ENCODE data around the gene MAP3K2. TPM values are rescaled to one million over a fixed set of nuclear protein-coding genes. Genes with fewer than 3 reads are reported as not detected.

MAP3K2 gene
- total and polyA plus RNA-seq, 4 donors, result 5.9 to 46.2 (median 17.0) TPM

GRCh38 chr2:127357591-127357990, 30.2 kb downstream of the MAP3K2 start:
- Histone ChIP-seq H3K27ac (ENCODE audit: low read depth in 1 of 2, low read length in 2 of 2) (no peak overlapping the region), H3K4me1 (ENCODE audit: control insufficient read depth in 4 of 4, insufficient read depth in 4 of 4, low read length in 3 of 4) (peaks cover 9 to 21% (median 15%) of the 10 kb centered on the region in 4 donors), H3K27me3 (ENCODE audit: control insufficient read depth in 4 of 4, insufficient read depth in 4 of 4, low read length in 3 of 4) (no peaks in the 10 kb centered on the region), H3K9ac (ENCODE audit: low read depth in 1 of 2, low read length in 2 of 2) (no peak overlapping the region), H3K4me3 (ENCODE audit: low read depth in 1 of 3, low read length in 3 of 3) (no peak overlapping the region), H3K9me3 (ENCODE audit: control insufficient read depth in 4 of 4, low read length in 3 of 4) (no peaks in the 10 kb centered on the region), H3K36me3 (ENCODE audit: control insufficient read depth in 4 of 4, insufficient read depth in 3 of 4, low read depth in 1 of 4, low read length in 3 of 4) (no peaks in the 10 kb centered on the region)
- no peak for TF ChIP-seq HNF4G (IDR thresholded peaks at IDR 0.05)
- TF ChIP-seq GABPA (IDR thresholded peaks at IDR 0.05 in 1 of 2, conservative IDR thresholded peaks at IDR 0.05 in 1 of 2), result no peak
- TF ChIP-seq, protein P1, sequence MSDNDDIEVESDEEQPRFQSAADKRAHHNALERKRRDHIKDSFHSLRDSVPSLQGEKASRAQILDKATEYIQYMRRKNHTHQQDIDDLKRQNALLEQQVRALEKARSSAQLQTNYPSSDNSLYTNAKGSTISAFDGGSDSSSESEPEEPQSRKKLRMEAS (IDR thresholded peaks at IDR 0.05), result no peak
- TF ChIP-seq FOXA2 (IDR thresholded peaks at IDR 0.05), result no peak
- no peak for TF ChIP-seq ZBTB33 (IDR thresholded peaks at IDR 0.05)
- no peak for TF ChIP-seq FOXA1 (IDR thresholded peaks at IDR 0.05)
- TF ChIP-seq HNF4A (conservative IDR thresholded peaks at IDR 0.05), result no peak
- TF ChIP-seq NR2F2 (IDR thresholded peaks at IDR 0.05), result no peak
- no peak for TF ChIP-seq EGR1 (IDR thresholded peaks at IDR 0.05; ENCODE audit: low read depth in 2 of 2)
- TF ChIP-seq SP1 (IDR thresholded peaks at IDR 0.05), result no peak
- no peak for TF ChIP-seq RXRA (IDR thresholded peaks at IDR 0.05)
- TF ChIP-seq TAF1 (conservative IDR thresholded peaks at IDR 0.05), result no peak
- TF ChIP-seq RAD21 (IDR thresholded peaks at IDR 0.05), result no peak
- no peak for TF ChIP-seq YY1 (IDR thresholded peaks at IDR 0.05)
- TF ChIP-seq, protein P2, sequence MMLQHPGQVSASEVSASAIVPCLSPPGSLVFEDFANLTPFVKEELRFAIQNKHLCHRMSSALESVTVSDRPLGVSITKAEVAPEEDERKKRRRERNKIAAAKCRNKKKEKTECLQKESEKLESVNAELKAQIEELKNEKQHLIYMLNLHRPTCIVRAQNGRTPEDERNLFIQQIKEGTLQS (IDR thresholded peaks at IDR 0.05), result no peak
- TF ChIP-seq CTCF (IDR thresholded peaks at IDR 0.05; ENCODE audit: low read depth, low read length, missing input control), result no peak
- TF ChIP-seq REST (IDR thresholded peaks at IDR 0.05), result no peak
- no peak for TF ChIP-seq JUND (IDR thresholded peaks at IDR 0.05)
- DNase-seq (ENCODE audit: low spot score), result no peak

All from liver (tissue), 9 donors.